Subcutaneous adipose tissue (tissue), 4 donors: ENCODE data around the gene PKMYT1. TPM values are rescaled to one million over a fixed set of nuclear protein-coding genes. Genes with fewer than 3 reads are reported as not detected.

Source experiments
- total RNA-seq, 4 donors: library from RNA; depleted of rRNA; stranded (reverse); fragments of >200 nt; gene quantifications; one replicate each; pipeline ENCODE4 v1.1.0, GENCODE V29; 2016
- TF ChIP-seq, protein P1 (sequence below): fragments of 450-650 bp; IDR thresholded peaks from one replicate; pipeline ENCODE4 v1.5.1; 2016; ENCODE audit warnings: low read depth, mild to moderate bottlenecking, control low read depth, antibody characterized with exemption, moderate library complexity

PKMYT1 gene
- total RNA-seq, 4 donors from 2014 or later = 1.5 to 2.0 (median 1.8) TPM; not detected in 1

DNA sequence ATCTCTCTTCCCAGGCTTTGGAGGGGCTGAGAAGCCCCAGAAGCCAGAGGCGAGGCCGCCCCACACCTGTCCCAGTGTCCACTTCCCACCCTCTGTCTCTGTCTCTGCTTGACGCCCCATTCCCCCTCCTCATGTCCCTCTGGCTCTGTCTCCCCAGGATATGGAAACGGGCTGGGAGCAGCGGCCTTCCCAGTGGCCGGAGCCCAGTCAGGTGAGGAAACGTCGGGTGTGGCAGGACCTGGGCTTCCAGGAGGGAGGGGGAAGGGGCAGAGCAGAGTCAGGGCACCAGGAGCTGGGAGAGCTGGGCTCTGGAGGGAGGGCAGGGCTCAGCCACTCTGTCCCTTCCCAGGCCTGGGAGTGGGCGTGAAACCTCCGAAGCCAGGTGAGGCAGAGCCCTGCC lies 10.6 kb upstream of the PKMYT1 start:
- TF ChIP-seq, protein P1, sequence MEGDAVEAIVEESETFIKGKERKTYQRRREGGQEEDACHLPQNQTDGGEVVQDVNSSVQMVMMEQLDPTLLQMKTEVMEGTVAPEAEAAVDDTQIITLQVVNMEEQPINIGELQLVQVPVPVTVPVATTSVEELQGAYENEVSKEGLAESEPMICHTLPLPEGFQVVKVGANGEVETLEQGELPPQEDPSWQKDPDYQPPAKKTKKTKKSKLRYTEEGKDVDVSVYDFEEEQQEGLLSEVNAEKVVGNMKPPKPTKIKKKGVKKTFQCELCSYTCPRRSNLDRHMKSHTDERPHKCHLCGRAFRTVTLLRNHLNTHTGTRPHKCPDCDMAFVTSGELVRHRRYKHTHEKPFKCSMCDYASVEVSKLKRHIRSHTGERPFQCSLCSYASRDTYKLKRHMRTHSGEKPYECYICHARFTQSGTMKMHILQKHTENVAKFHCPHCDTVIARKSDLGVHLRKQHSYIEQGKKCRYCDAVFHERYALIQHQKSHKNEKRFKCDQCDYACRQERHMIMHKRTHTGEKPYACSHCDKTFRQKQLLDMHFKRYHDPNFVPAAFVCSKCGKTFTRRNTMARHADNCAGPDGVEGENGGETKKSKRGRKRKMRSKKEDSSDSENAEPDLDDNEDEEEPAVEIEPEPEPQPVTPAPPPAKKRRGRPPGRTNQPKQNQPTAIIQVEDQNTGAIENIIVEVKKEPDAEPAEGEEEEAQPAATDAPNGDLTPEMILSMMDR = no peak

- TF ChIP-seq, protein P1 = no peak
Measured at GRCh38 chr16:2988590-2989099, 8.4 kb upstream of the PKMYT1 start.

DNA sequence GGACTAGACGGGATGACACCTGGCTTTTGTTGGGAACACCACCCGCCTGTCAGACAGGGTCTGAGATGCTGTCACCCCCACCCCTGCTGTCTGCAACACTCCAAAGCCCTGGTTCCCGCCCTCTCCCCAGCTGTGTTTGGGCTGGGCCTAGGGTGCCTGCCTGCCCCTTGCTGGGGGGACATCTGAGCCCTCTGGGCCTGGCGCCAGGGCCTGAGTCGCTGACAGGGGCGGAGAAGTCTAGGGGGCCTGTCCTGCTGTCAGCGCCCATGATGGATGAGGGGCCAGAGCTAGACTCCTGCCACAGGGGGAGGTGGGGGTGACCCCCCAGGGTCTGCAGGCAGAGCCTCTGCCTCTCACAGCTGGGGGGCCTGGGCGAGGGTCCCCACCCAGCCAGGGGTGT lies 7.6 kb upstream of the PKMYT1 start:
- TF ChIP-seq, protein P1 = no peak

GRCh38 chr16:2987286-2987685 lies 7.0 kb upstream of the PKMYT1 start:
- TF ChIP-seq, protein P1 = no peak

GRCh38 chr16:2986623-2987188 lies 6.5 kb upstream of the PKMYT1 start:
- TF ChIP-seq, protein P1 = no peak

GRCh38 chr16:2985893-2986355 lies 5.7 kb upstream of the PKMYT1 start:
- TF ChIP-seq, protein P1 = no peak

- TF ChIP-seq, protein P1 = no peak
Measured at GRCh38 chr16:2985462-2985861, 5.2 kb upstream of the PKMYT1 start.
